ENCODE measurements around the gene FAM107B.

DNA sequence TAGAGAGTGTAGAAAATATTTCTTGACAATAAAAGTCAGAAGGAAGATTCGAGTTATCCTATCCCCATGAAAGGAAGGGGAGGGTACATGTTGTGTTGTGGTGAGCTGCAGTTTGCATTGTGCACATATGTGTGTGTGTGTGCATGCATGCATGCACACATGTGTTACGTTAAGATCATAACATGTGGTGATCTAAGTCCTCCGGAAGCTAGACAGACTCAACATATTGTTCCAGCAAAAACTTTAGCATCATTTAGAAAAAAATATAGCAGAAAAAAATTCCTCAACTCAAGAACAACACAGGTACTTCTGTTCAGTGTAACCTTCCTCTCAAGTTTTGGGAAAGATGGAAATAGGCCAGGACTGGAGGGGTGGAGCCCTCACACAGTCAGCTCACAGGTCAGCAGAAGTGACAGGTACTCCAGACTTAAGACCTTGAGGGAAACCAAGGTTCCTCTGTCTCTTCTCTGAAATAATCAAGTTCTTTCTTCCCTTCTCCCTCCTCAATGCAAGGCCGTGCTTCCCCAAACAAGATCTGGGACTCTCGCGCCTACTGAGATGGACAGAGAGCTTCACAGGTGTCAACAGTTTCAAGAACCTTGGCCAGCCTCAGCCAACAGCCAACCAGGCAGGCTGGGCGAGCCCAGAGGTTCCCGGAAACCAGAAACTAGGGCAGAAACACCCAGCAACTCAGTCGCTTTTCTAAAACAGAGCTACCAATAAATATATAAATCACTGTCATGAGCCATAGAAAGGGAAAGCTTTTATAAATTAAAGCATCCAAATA is 205.2 kb downstream of the FAM107B start:
- TF ChIP-seq POLR2A (IDR thresholded peaks at IDR 0.05; ENCODE audit: low read depth, low read length) (no peak), TAF1 (IDR thresholded peaks at IDR 0.05; ENCODE audit: low read depth, low read length) (no peak), POLR2AphosphoS5 (IDR thresholded peaks at IDR 0.05; ENCODE audit: low read depth, low read length) (no peak)
